HG03039 (cell line): ENCODE data around the gene LAMTOR4.
A peak's percentile ranks its signal among the peaks of the same experiment; 100 is the strongest.

Experiments
- ATAC-seq: cut with Tn5 transposase; IDR thresholded peaks from one replicate; pipeline ENCODE4 v1.9.1; 2021; ENCODE audit warnings: mild to moderate bottlenecking, moderate library complexity; ENCODE audit not compliant: unreplicated experiment

Gene LAMTOR4

DNA sequence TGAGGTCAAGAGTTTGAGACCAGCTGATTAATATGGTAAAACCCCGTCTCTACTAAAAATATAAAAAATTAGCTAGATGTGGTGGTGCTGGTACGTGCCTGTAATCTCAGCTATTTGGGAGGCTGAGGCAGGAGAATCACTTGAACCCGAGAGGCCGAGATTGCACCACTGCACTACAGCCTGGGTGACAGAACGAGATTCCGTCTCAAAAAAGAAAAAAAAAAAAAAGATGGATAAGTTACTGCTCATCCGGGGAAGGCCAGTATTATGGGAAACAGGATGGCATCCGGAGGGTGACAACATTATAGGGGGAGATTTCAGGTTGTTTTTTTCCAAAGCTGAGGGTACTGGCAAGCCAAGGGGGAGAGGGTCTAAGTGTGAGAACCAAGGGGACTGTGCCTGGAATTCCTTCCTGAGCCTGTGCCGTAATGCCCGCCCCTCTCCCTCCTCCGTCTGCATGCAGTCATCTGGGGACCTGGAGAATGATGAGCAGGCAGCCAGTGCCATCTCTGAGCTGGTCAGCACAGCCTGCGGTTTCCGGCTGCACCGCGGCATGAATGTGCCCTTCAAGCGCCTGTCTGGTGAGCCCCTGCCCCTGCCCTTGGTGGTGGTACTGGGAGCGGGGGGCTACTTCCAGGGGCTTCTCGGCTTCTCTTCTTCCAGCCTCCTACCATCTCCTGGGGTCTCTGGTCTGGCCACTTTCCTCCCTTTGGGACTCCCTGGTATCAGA, 4.4 kb downstream of the LAMTOR4 start:
- ATAC-seq, result no peak

DNA sequence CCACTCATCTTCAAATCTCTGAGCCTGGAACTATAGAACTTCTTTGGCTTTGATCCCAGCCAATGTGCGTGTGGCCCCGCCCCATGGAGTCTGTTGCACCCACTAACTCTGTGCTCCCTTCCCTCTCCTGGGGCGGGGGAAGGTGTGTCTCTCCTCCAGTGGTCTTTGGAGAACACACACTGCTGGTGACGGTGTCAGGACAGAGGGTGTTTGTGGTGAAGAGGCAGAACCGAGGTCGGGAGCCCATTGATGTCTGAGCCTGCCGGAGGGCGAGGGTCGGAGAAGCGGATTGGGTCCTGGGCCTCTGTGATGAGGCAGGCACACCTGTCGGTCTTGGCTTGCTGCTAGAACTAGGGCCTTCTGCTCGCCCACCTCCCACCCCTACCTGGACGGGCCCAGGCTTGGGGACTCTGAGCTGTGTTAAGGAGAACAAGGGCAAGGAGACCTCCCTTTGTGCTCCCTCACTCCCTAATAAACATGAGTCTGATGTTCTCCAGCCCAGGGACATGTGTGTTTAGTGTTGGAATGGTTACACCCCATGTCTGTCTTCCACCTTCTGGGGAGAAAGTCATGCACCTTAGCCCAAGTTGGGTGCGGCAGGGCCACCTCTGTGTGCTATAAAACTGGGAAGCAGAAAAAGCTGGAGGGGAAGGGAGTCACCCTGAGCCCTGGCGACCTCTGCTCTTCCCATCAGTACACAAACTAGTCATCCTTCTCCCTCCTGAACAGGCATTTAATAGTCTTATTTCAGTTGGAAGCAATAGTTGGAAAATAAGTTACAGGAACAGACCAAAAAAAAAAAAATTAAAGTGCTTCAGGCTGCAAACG, 5.2 kb downstream of the LAMTOR4 start:
- ATAC-seq, result no peak

DNA sequence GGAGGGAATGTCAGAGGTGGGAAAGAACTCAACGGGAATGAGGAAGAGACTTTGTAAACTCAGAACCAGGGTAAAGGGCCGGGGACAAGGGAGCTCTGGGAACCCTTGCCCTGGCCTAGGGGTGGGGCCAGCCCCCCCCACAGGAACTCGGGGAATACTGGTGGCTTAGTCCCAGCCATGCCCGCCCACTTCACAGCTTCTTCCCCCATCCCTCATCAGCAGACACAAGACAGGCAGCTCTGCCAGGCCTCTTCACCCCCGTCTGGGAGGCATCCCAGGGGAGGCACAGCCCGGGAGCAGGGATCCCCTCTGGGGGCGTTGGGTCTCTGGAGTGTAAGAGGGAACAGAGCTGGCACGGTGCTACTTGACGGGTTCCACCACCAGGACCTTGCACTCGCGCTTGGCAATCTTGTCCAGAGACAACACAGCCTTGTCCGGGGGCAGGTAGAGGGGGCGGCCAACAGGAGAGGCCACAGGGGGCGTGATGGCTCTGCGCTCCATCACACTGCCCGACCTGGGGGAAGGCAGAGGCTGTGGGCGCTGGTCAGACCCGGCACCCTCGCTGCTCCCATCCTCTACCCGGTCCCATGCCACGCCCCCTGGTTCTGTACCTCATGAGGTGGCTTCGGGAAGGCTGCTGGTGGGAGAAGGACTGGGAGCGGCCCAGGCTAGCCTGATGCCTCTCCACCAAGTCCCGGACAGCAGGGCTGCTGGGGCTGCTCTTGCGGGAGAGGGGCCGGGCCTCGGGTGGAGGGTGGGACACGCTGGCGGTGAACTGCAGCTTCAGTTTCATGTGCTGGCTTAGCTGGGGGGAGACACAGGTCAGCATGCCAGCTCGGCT, 6.2 kb downstream of the LAMTOR4 start:
- no peak for ATAC-seq

DNA sequence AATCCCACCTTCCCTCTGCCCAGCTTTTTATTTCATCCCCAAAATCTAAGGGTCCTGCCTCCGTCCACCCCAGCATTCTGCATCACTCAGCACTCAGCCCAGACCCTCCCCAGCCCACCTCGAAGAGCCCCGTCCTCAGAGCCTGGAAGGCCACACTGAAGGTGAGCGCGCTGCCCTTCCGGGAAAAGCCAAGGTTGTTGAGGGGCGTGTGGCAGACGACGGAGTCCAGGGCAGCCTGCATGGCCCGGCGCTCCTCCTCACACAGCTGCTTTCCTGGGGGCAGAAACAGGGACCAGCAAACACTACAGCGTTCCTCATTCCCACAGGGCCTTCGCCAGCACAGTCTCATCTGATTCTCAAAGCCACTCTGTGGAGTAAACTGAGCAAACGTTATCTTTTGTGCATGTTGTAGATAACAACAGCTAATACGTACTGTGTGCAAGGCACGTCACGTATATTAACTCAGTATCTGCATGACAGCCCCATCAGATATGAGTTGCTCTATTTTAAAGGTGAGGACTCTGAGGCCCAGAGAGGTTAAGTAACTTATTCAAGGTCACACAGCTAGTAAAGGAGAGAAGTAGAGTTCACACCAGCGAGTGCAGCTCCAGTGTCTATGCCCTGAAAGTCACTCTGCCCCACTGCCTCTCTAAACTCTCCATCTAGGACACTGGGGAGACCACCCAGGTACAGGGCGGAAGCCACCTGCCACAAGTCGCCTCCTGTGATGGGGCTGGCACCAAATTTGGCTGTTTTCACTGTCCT, 7.0 kb downstream of the LAMTOR4 start:
- ATAC-seq, result no peak

DNA sequence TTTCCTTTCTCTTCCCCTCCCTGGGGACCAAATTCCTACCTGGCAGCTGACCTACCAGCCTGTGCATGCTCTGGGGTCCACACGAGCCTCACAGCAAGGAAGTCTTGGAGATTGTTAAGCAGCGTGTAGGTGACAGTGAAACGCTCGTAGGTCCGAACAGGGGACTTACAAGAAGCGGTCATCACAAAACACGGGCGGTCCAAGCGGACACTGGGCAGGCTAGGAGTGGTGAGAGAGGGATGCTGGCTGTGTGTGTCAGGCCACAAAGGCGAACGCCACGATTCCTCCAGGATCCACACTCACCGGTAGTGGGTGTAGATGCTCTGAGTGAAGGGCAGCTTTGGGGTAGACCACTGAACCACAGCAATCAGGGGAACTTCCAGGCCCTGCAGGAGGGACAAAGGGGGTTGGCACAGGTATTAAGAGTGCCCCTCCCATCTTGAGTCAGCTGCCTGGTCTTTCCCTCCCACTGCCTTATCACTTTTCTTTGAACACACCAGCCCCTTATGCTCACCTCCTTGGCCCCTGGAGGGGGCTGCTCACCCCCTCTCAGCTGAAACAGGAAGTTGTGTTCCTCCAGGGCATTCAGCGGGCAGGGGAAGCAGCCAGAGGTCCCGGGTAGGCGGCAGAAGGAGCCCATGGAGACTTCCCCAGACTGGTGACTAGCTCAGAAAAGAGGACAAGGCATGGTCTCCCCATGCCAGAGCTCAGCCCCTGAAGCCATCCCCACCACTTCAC, 7.8 kb downstream of the LAMTOR4 start:
- no peak for ATAC-seq

DNA sequence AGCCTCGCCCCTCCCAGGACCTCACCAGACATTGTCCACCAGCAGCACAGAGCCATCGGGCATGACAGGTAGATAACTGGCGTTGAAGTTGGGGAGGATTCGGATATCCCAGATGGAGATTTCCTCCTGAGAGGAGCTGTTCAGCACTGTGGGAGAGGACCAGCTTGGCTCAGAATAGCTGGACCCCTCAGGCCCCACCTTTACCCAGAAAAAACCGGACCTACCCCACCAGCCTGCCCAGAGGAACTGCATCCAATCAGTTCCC, 8.3 kb downstream of the LAMTOR4 start:
- no peak for ATAC-seq

DNA sequence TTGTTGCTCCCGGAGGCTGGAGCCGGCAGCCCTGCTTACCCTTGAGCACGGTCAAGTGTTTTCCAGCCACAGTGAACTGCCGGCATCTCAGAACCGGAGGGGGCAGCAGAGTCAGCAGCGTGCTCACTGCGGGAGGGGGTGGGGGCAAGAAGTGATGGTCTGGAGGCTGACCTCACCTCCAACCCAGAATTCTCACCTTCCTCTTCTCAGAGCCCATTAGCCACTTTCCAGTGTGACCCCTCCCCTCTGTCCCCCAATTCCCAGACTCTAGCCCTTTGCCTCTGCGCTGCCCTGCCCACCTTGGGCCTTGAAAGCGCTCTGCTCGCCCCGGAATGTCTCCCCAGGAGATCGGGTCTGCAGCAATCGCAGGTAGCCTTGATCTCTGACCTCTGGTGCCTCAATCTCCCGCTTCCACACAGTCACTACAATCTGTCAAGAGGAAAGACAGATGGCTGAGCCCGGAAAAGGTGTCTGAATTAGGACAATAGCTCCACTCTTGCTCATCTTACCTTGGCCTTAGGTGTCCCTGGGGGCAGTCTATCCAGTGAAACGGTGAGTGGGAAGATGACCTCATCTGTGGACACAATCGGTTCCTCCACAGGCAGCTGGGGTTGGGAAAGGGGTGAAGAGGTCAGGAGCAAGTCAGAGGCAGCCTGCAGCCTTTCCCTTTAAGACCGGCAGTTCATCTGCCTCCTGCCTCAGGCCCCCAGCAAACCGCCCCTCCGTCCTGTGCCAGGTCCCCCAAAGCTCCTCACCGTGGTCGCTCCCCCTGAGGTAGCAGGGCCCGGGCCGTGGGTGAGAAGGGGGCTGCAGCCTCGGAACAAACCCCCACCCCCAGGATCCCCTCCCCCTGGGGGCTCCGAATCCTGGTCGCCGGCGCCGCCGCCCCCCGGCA, 8.9 kb downstream of the LAMTOR4 start:
- no peak for ATAC-seq

DNA sequence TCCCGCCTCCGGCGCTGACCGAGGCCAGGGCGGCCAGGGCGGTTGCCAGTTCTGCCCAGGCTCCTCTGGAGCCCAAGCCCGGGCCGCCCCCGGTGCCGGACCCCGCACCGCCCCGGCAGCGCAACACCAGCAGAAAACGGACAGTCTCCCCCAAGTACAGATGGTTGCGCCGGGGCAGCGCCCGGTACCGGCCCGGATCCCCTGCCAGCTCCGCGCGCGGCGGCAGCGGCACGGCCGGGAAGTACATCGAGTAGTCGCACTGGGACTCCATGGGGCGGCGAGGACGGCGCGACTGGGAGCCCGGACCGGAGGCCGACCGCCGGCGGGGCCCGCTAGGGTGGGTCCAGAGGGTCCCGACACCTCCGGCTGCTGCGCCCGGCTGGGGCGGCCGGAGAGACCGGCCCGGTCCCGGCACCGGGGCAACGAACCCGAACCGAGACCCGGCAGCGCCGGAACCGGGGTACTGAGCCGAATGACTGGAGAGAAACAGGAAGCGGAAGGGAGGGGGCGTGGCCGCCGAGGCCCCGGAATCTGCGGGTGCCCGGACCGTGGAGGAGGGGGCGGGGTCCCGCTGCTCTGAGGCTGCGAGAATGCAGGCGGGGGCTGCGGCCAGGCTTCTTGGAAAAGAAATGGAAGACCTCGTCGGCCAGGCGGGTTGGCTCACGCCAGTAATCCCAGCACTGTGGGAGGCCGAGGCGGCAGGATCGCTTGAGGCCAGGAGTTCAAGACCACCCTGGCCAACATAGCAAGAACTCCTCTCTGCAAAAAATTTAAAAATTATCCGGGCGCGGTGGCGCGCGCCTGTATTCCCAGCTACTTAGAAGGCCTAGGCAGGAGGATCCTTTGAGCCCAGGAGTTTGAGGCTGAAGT, 9.7 kb downstream of the LAMTOR4 start, which contains the start of gene TRAPPC14:
Gene TRAPPC14, minus strand, starts transcription at position 495 of the 870 bp plus-strand sequence. Its CDS starts 224 bp downstream, at position 271.
- ATAC-seq, result peak; percentile 78

DNA sequence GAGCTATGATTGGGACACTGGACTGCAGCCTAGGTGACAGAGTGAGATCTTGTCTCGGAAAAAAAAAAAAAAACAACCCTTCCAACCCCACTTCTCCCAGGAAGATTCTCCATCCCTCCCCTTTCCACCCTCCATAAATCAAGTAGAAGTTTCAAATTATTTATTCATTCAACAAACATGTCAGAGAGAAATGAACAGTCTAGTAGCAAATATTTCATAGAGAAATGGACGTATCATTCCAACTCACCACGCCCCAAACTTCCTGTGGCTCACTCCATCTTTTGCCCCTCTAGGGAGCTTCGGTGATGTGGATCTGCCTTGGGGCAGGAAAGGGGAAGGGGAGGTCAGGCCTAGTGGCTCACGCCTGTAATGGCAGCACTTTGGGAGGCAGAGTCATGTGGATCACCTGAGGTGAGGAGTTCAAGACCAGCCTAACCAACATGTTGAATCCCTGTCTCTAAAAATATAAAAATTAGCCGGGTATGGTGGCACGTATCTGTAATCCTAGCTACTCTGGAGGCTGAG, 10.4 kb downstream of the LAMTOR4 start:
- no peak for ATAC-seq

DNA sequence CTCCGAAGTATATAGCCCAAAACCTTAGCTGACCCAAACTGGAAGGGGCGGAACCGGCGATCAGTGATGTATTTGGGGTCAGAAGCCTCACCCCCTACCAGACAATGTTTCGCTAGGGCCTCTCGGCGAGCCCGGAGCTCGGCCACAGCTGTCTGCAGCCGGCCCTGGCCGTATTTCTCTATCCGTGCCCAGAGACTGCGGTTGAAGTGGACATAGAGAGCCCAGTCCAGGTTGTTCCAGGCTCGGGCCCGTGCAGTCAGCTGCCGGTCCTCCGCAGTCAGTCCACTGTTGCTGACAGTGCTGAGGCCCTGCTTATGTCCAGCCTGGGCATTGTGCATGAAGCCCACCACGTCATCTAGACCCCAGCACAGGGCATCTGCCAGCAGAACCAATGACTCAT, 11.3 kb downstream of the LAMTOR4 start:
- no peak for ATAC-seq

DNA sequence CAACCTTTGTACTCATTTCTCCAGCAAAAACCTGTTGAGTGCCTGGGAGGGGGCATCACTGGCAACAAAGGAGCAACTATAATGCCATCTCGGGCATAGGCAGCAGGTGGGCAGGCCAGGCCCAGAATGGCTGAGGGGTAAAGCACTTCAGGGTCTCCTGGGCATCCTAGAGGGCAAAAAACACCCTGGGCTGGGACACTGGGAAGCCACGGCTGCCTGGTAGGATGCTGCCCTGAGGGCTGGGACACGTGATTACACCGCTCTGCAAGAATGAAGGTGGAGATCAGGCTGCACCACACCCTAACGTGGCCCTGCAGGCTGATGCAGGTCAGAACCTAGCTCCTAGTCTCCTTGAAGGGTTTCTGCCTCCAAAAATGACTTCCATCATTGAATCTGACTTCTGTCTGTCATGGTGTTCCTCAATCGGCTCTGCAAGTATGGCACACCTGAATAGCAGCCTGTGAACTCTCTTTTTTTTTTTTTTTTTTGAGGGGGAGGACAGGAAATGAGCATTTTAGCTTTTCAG, 14.4 kb downstream of the LAMTOR4 start:
- ATAC-seq, result no peak

DNA sequence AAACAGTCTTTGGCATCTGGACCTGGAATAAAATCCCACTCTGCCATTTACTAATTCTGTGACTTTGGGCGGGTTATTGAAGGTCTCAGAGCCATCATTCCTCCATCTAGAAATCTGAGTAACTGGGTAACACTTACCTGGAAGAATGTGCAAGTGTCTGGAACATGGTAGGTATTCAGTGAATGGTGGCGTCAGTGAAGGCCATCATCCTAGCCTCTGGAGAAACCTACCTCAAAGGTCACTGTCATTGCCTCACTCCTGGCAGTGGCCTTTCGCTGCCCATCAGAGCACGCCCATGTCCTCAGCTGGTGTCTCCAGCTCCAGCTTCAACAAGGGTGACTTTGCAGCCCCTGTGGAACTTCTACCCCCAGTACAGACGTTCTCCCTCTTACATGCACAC, 15.2 kb downstream of the LAMTOR4 start:
- ATAC-seq, result no peak

DNA sequence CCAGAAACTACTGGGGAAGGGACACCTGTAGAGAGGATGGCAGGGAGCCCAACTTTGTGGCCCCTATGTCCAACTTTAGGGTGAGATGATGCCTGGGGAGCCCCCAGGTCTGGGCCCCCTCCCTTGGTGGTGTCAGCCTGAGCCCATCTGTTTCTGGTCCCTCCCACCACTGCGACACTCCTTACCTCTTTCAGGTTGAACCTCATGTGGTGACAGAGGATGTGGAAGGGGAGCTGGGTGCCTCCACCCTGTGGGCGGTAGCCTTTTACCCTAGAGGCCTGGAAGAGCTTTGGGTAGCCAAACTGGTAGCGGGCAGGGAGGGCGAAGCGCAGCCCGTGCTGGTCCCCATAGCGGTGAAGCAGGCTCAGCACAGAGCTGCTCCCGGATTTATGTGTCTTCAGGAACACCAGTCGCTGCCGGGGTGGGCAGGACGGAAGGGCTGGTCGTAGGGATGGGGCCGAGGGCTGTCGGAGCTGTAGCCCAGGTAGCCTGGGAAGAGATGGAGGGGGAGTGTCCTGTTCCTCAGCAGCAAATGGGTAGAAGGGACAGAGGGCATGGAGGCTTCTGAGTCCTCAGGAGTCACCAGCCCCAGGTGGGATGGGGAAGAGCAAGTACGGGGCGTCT, 17.7 kb downstream of the LAMTOR4 start:
- no peak for ATAC-seq

DNA sequence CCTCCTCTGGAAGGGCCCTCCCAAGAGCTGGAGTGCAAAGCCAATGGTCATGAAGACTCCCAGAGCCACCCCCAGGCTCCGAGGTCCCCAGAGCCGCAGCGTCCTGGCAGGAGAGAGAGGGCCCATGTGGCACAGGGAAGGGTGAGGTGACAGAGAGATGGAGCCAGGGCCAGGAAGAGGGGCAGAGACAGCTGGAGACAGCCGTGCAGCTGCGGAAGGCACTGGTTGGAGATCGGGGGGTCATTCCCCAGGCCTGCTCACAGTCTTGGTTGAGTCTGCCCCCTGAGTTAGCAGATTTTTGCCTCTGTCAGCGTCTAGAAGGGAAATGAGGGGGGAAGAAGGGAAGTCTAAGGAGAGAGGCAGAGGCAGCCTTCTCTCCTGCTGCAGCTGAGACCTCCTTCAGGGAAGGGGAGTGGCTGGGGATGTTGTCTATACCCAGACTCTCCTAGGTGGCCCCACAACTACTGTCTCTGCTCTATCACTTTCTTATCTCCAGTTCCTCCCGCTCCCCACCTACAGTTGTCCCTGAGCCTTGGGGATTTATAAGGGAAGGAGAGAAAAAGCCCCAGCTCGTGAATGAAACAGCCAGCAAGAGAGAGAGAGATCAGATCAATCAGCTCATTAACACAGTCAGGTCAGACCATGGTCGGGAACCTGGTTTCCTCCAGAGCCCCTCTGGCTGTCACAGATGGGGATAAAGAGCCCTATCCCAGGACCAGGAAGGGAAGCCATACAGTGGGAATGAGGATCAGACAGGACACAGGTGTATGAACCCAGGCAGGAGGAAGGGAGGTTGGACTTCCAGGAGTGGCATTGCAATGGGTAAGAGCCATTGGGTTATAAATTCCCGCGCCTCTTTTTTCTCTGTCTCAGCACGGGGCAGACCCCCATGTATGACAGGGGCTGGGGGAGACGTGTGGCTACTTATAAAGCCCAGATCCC, 18.5 kb downstream of the LAMTOR4 start:
- ATAC-seq, result no peak

DNA sequence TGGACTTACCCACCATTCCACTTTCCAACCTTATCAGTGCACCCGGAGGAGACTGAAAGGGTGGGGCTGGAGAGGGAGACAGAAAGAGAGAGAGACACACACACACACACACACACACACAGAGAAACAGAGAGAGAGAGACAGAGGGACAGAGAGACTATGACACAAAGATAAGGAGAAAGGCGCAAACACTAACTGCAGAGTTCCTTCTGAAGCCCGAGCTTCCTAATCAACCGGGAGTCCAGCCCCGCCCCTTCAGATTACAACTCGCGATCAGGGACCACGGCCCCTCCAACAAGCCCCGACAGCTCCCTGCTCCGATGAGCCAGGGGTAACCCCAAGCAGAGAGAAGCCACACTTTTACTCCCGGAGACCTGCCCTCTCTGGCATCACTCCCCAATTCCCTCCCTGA, 19.2 kb downstream of the LAMTOR4 start:
- no peak for ATAC-seq
